SK-N-SH (cell line): ENCODE results near the gene TMUB1. TPM values are rescaled to one million over a fixed set of nuclear protein-coding genes. Genes with fewer than 3 reads are reported as not detected.
A peak's percentile ranks its signal among the peaks of the same experiment; 100 is the strongest.

ENCODE experiments used
- CTCF ChIA-PET: fragments of 300-600, 350-600 bp; formaldehyde crosslinking; extraction: SDS; loops from one replicate; lab custom pipeline; 2021; lab: Yijun Ruan, JAX
- POLR2A ChIA-PET: fragments of 350-600 bp; sonication (Branson Sonifier 250); formaldehyde crosslinking; extraction: SDS; loops from one replicate; lab custom pipeline; 2020; ENCODE audit warnings: antibody characterized with exemption, inconsistent platforms; lab: Yijun Ruan, JAX
- DNase-seq: peaks from one replicate; pipeline ENCODE4 v3.0.0; 2012
- H2AFZ ChIP-seq: fragments of 200-600 bp; sonication (generic); 2 replicates; pipeline ENCODE4 v1.8.1; 2016; ENCODE audit warnings: antibody characterized with exemption, mild to moderate bottlenecking, low read depth
- H3F3A ChIP-seq: fragments of 200-600 bp; sonication (generic); replicated peaks from 2 replicates; pipeline ENCODE3; 2016; ENCODE audit warnings: antibody characterized with exemption, mild to moderate bottlenecking; ENCODE audit not compliant: insufficient read depth
- H3K27ac ChIP-seq, 2 experiments: fragments of 200-500 bp in 1 of 2; fragments of 200-600 bp in 1 of 2; sonication (Bioruptor generic) in 1 of 2; sonication (generic), shearing (Covaris generic) in 1 of 2; 2 replicates each; pipeline versions ENCODE4 v1.5.1 to v1.6.1; 2014 to 2016; ENCODE audit warnings: low read depth in 2 of 2, inconsistent platforms in 1 of 2, low read length in 1 of 2, mild to moderate bottlenecking in 1 of 2, mixed read lengths in 1 of 2
- H3K27me3 ChIP-seq: fragments of 200-600 bp; sonication (generic), shearing (Covaris generic); 2 replicates; pipeline ENCODE4 v1.6.1; 2016; ENCODE audit warnings: mixed run types; ENCODE audit not compliant: insufficient read depth
- H3K36me3 ChIP-seq, 2 experiments: fragments of 200-500 bp in 1 of 2; fragments of 200-600 bp in 1 of 2; sonication (Bioruptor generic) in 1 of 2; sonication (generic) in 1 of 2; replicated peaks in 1 of 2; 2 replicates each; pipeline versions ENCODE3 to v1.5.1; 2014 to 2016; ENCODE audit warnings: low read length in 1 of 2, mild to moderate bottlenecking in 1 of 2; ENCODE audit not compliant: insufficient read depth in 2 of 2, control insufficient read depth in 1 of 2
- H3K4me1 ChIP-seq, 2 experiments: fragments of 200-500 bp in 1 of 2; fragments of 200-600 bp in 1 of 2; sonication (Bioruptor generic) in 1 of 2; sonication (generic), shearing (Covaris generic) in 1 of 2; 2 replicates each; pipeline versions ENCODE4 v1.5.1 to v1.6.1; 2014 to 2016; ENCODE audit warnings: low read depth in 1 of 2, low read length in 1 of 2, mixed run types in 1 of 2; ENCODE audit not compliant: insufficient read depth in 2 of 2, control insufficient read depth in 1 of 2
- H3K4me2 ChIP-seq: fragments of 200-600 bp; sonication (generic), shearing (Covaris generic); 2 replicates; pipeline ENCODE4 v1.6.1; 2017; ENCODE audit warnings: mixed run types
- H3K4me3 ChIP-seq, 2 experiments: fragments of 200-500 bp in 1 of 2; fragments of 200-600 bp in 1 of 2; sonication (Bioruptor generic) in 1 of 2; sonication (generic), shearing (Covaris generic) in 1 of 2; 2 replicates each; pipeline versions ENCODE4 v1.5.1 to v1.8.1; 2014 to 2016; ENCODE audit warnings: low read depth in 2 of 2, inconsistent platforms in 1 of 2, low read length in 1 of 2, mild to moderate bottlenecking in 1 of 2, mixed read lengths in 1 of 2, moderate library complexity in 1 of 2
- H3K79me2 ChIP-seq: fragments of 200-600 bp; sonication (generic); 2 replicates; pipeline ENCODE4 v1.8.1; 2017; ENCODE audit warnings: mild to moderate bottlenecking; ENCODE audit not compliant: insufficient read depth
- H3K9ac ChIP-seq: fragments of 200-600 bp; sonication (generic); 2 replicates; pipeline ENCODE4 v1.6.1; 2017; ENCODE audit warnings: mixed run types
- H3K9me2 ChIP-seq: fragments of 200-600 bp; sonication (generic); 2 replicates; pipeline ENCODE4 v1.6.1; 2017; ENCODE audit warnings: mixed run types
- H3K9me3 ChIP-seq: fragments of 200-600 bp; sonication (generic); 2 replicates; pipeline ENCODE4 v1.6.1; 2017; ENCODE audit warnings: mixed run types, mild to moderate bottlenecking, moderate library complexity
- H4K20me1 ChIP-seq: fragments of 200-600 bp; sonication (generic); 2 replicates; pipeline ENCODE4 v1.6.1; 2017; ENCODE audit warnings: mild to moderate bottlenecking, mixed run types; ENCODE audit not compliant: insufficient read depth
- FOSL2 ChIP-seq: IDR thresholded peaks from 2 replicates; pipeline ENCODE4 v1.4.0; 2012; ENCODE audit warnings: low read depth, mild to moderate bottlenecking, moderate library complexity, borderline replicate concordance
- GABPA ChIP-seq: IDR thresholded peaks from 2 replicates; pipeline ENCODE4 v1.4.0; 2012; ENCODE audit warnings: low read depth, mild to moderate bottlenecking
- RAD21 ChIP-seq: IDR thresholded peaks from 2 replicates; pipeline ENCODE4 v1.6.1; 2012; ENCODE audit warnings: mild to moderate bottlenecking, low read length
- RCOR1 ChIP-seq: fragments of 150-350 bp; IDR thresholded peaks from 2 replicates; pipeline ENCODE4 v1.6.1; 2017; ENCODE audit warnings: antibody characterized with exemption, low read length
- WGBS: methylation state at CpG from one replicate; pipeline ENCODE4 v1.1.6; 2017; ENCODE audit warnings: low lambda C conversion rate; 5-methylcytosine and 5-hydroxymethylcytosine counted together
- polyA plus RNA-seq, 3 experiments: library from polyadenylated mRNA; depleted of rRNA; stranded (reverse); fragments of >200 nt; gene quantifications; 2 replicates each; pipeline ENCODE4 v1.2.3, GENCODE V29; 2012
- TF ChIP-seq, protein P1 (sequence below): IDR thresholded peaks from 2 replicates; pipeline ENCODE4; 2012
- TF ChIP-seq, protein P2 (sequence below): fragments of 150-350 bp; IDR thresholded peaks from 2 replicates; pipeline ENCODE4 v1.6.1; 2017; ENCODE audit warnings: antibody characterized with exemption, low read length, low read depth, borderline replicate concordance
- TF ChIP-seq, protein P3 (sequence below): fragments of 150-350 bp; IDR thresholded peaks from 2 replicates; pipeline ENCODE4 v1.6.1; 2016; ENCODE audit warnings: mild to moderate bottlenecking, low read depth, low read length

Gene TMUB1
- polyA plus RNA-seq, 1 of the 3 experiments (the other 2 are of a cell fraction), result 60.6 TPM

DNA sequence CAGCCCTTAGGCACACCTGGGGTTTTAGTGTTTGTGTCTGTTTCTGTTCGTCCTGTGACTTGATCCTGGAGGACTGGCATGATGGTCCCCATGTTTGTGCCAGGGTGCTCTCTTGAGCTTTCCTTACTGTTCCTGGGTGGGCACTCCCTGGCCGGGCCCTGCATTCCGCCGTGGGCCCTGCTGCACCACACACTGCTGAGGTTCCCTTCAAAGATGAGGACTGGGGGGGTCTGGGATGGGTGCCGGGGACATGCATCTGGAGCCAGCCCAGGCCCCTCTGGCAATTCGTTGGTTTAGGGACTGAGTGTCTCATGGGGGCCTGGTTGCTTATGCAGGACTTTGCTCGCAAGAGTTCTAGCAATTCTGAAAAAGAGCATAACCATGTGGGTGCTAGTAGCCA is 7.7 kb upstream of the TMUB1 start:
- CTCF ChIA-PET, result interaction anchor here (0.9 to 21.3 kb wide), 11 partner anchors 18 to 192 kb away, joined by 3 to 474 read pairs (median 4); partner anchors contain the start of genes ABCB8 and ASIC3

DNA sequence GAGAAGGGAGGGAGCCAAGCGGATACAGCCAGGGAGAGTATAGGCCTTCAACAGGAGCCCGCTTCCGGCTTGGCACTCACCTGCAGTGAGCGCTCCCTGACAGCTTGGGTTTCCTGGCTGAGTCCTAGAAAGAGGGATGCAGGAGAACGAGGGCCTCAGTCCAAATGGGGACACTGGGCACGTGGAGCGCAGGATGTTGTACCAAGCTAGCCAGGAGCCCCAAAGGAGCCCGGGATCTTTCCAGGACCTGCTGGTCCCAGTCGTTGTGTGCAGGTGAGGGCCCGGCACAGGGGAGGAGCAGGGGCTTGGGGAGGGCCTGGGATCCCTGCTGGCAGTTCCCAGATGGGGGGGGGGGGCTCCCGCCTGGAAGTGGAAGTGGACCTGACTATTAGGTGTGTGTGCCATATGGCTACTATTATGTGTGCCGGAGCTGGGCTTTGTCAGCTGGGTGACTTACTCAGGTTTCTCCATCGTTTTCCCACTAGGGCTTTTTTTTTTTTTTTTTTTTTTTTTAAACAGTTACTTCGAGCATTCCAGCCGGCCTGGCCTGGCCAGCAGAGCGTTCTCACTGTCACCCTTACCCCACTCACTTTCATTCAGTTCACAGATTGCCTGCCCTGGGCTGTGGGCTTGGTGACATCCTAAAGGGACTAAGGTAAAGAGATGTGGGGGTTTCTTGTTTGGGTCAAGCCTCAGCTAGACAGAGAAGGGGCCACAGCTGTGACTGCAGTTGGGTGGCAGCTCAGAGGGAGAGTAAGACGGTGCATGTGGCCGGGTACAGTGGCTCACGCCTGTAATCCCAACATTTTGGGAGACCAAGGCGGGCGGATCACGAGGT is 6.8 kb upstream of the TMUB1 start:
- Histone ChIP-seq H3K36me3 (peaks cover 0 to 11% of the 10 kb centered on the region in 2 experiments), H4K20me1 (peaks cover 77% of the 10 kb centered on the region), H3K79me2 (peaks cover 84% of the 10 kb centered on the region), H3F3A (peaks cover 19% of the 10 kb centered on the region), H3K4me3 (no peak overlapping the region), H3K9me3 (no peaks in the 10 kb centered on the region), H3K4me2 (peak overlapping the region; percentile 99; the same call in 1 of the 2 replicates), H3K4me1 (peaks cover 21 to 32% of the 10 kb centered on the region in 2 experiments), H3K27me3 (no peaks in the 10 kb centered on the region), H3K9ac (no peak overlapping the region), H2AFZ (no peak overlapping the region), H3K9me2 (no peaks in the 10 kb centered on the region), H3K27ac (no peak overlapping the region; a peak in 1 of 4 replicates)
- ChIA-PET CTCF (interaction anchor here (0.7 to 21.3 kb wide), 10 partner anchors 19 to 192 kb away, joined by 3 to 474 read pairs (median 4); partner anchors contain the start of gene ABCB8), POLR2A (interaction anchor here (0.8 kb wide), 1 partner anchor 135 kb away, joined by 3 read pairs; no protein-coding TSS in a partner anchor)
- 88% methylated on average over 20 of the region's 22 CpGs for WGBS
- TF ChIP-seq, protein P1, sequence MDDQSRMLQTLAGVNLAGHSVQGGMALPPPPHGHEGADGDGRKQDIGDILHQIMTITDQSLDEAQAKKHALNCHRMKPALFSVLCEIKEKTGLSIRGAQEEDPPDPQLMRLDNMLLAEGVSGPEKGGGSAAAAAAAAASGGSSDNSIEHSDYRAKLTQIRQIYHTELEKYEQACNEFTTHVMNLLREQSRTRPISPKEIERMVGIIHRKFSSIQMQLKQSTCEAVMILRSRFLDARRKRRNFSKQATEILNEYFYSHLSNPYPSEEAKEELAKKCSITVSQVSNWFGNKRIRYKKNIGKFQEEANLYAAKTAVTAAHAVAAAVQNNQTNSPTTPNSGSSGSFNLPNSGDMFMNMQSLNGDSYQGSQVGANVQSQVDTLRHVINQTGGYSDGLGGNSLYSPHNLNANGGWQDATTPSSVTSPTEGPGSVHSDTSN, result no peak
- no peak for TF ChIP-seq FOSL2
- no peak for TF ChIP-seq GABPA
- no peak for TF ChIP-seq RCOR1
- TF ChIP-seq, protein P2, sequence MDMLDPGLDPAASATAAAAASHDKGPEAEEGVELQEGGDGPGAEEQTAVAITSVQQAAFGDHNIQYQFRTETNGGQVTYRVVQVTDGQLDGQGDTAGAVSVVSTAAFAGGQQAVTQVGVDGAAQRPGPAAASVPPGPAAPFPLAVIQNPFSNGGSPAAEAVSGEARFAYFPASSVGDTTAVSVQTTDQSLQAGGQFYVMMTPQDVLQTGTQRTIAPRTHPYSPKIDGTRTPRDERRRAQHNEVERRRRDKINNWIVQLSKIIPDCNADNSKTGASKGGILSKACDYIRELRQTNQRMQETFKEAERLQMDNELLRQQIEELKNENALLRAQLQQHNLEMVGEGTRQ, result no peak
- TF ChIP-seq, protein P3, sequence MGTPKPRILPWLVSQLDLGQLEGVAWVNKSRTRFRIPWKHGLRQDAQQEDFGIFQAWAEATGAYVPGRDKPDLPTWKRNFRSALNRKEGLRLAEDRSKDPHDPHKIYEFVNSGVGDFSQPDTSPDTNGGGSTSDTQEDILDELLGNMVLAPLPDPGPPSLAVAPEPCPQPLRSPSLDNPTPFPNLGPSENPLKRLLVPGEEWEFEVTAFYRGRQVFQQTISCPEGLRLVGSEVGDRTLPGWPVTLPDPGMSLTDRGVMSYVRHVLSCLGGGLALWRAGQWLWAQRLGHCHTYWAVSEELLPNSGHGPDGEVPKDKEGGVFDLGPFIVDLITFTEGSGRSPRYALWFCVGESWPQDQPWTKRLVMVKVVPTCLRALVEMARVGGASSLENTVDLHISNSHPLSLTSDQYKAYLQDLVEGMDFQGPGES, result no peak
- no peak for DNase-seq

More for the DNA sequence above, 7.7 kb upstream of the TMUB1 start:
- Histone ChIP-seq H3K9me3 (no peaks in the 10 kb centered on the region), H3K36me3 (peaks cover 0 to 11% of the 10 kb centered on the region in 2 experiments), H3K4me1 (peaks cover 15 to 26% of the 10 kb centered on the region in 2 experiments), H3F3A (peaks cover 15% of the 10 kb centered on the region), H3K9me2 (no peaks in the 10 kb centered on the region), H3K4me2 (no peak overlapping the region), H3K4me3 (no peak overlapping the region), H3K27me3 (no peaks in the 10 kb centered on the region), H3K27ac (no peak overlapping the region), H3K79me2 (peaks cover 93% of the 10 kb centered on the region), H2AFZ (no peak overlapping the region), H4K20me1 (peaks cover 86% of the 10 kb centered on the region), H3K9ac (no peak overlapping the region)
- WGBS, result 93% methylated on average over 7 of the region's 7 CpGs
- TF ChIP-seq RAD21, result no peak
- no peak for DNase-seq
- POLR2A ChIA-PET, result interaction anchor here (0.8 kb wide), 1 partner anchor 135 kb away, joined by 3 read pairs; no protein-coding TSS in a partner anchor
